Aorta (tissue), 5 donors: ENCODE results near the gene IL36B. TPM values are rescaled to one million over a fixed set of nuclear protein-coding genes. Genes with fewer than 3 reads are reported as not detected.
A peak's percentile ranks its signal among the peaks of the same experiment; 100 is the strongest.

Experiments
- ATAC-seq: fragments of 200-7000 bp; cut with Tn5 transposase; one replicate; pipeline ENCODE4 v1.9.1; 2022; ENCODE audit warnings: moderate library complexity; ENCODE audit not compliant: low FRiP score
- DNase-seq, 2 donors: peaks; one replicate each; pipeline ENCODE4 v3.0.0-alpha.2; 2020
- H3K27ac ChIP-seq, 2 donors: one replicate each; pipeline ENCODE4 v1.5.1; 2013; ENCODE audit warnings: low read length in 2 of 2, mild to moderate bottlenecking in 2 of 2, moderate library complexity in 2 of 2, control low read depth in 1 of 2, inconsistent platforms in 1 of 2, low read depth in 1 of 2
- H3K27me3 ChIP-seq, 2 donors: one replicate each; pipeline ENCODE4 v1.6.1; 2013; ENCODE audit warnings: control low read depth in 1 of 2, low read length in 1 of 2, mild to moderate bottlenecking in 1 of 2, moderate library complexity in 1 of 2; ENCODE audit not compliant: insufficient read depth in 2 of 2, control insufficient read depth in 1 of 2
- H3K36me3 ChIP-seq, 2 donors: one replicate each; pipeline ENCODE4 v1.6.1; 2013; ENCODE audit warnings: control low read depth in 1 of 2, low read length in 1 of 2, mild to moderate bottlenecking in 1 of 2; ENCODE audit not compliant: insufficient read depth in 2 of 2, control insufficient read depth in 1 of 2
- H3K4me1 ChIP-seq, 2 donors: one replicate each; pipeline ENCODE4 v1.6.1; 2013; ENCODE audit warnings: low read length in 2 of 2, control low read depth in 1 of 2, mild to moderate bottlenecking in 1 of 2, moderate library complexity in 1 of 2; ENCODE audit not compliant: insufficient read depth in 2 of 2, control insufficient read depth in 1 of 2
- H3K4me3 ChIP-seq, 2 donors: one replicate each; pipeline ENCODE4 v1.5.1; 2013; ENCODE audit warnings: low read length in 2 of 2, control low read depth in 1 of 2, mild to moderate bottlenecking in 1 of 2
- H3K9me3 ChIP-seq: one replicate; pipeline ENCODE4 v1.6.1; 2013; ENCODE audit warnings: mild to moderate bottlenecking, low read length; ENCODE audit not compliant: control insufficient read depth
- WGBS, 2 donors: extraction: QIAGEN DNeasy Blood & Tissue Kit; methylation state at CpG; one replicate each; pipeline ENCODE4 v1.1.7; 2013; 5-methylcytosine and 5-hydroxymethylcytosine counted together
- intact Hi-C, 2 donors: fragments of 100-400 bp; cut with DNase I; formaldehyde crosslinking; loops; one replicate each; pipeline versions ENCODE4 v1.14.2 to v1.15.0; 2022
- polyA plus RNA-seq, 2 donors: library from polyadenylated mRNA; stranded (reverse); fragments of 200-250 nt; gene quantifications; one replicate each; pipeline ENCODE4 v1.2.3, GENCODE V29; 2013
- total RNA-seq, 2 donors: library from RNA; stranded (reverse); fragmentation: NEBNext Ultra II Directional; extraction: Animal tissue kit (Norgen Biotek cat#: 25700); gene quantifications; one replicate each; pipeline ENCODE4 v1.2.1, GENCODE V29; 2021
- donor health status: healthy with polysubstance abuse.
- donor health status: Bipolar disorder and iron deficiency.
- donor health status: DM: no; HTN: no; CAD: no.
- donor health status: DM: no; HTN: no; CAD: no.
- donor health status: DM: yes; HTN: yes; CAD: no.

The IL36B gene
- total and polyA plus RNA-seq, 4 donors, result not detected

DNA sequence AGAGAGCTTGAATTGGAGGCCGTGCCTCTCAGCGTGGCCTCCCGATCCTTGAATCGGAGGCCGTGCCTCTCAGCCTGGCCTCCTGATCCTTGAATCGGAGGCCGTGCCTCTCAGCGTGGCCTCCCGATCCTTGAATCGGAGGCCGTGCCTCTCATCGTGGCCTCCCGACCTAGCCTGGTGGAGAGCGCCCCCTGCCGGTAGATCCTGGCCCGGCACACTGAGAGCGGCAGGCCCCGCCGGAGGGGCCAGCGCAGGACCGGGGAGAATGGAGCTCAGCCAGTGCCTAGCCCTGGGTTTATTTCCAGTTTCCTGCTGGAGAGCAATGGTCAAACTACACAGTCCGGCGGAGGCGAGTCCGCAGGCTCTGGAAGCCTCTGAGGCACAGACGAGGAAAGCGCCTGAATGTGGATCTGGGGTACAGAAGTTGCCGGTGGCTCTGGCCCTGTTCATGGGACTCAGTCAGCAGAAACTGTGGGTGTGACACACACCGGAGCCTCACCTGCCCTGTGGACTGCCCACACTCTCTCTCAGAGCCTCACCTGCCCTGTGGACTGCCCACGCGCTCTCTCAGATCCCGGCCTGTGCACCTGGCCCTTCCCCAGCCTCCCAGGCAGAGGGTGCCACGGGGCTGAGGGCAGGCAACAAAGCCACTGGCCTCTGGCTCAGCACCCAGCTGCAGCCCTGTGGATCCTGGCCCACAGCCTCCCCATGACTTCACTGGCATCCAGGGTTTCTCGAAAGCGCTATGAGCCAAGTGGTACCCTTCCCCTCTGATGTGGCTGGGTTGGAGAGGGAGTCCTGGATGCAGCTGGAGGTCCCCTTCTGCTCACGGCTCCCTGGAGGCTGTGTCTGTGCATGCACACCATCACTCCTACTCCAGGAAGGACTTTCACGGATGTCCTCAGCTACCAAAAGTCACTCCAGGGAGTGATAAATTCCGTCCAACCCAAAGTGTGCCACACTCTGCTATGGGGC is 1.5 kb downstream of the IL36B start:
- Histone ChIP-seq H3K9me3 (peaks cover 3% of the 10 kb centered on the region), H3K36me3 (no peaks in the 10 kb centered on the region), H3K4me1 (no peaks in the 10 kb centered on the region), H3K4me3 (no peak overlapping the region), H3K27me3 (no peaks in the 10 kb centered on the region), H3K27ac (no peak overlapping the region)
- intact Hi-C loops, result no loop called here
- DNase-seq (no peak), ATAC-seq (peak; percentile 26)
- WGBS, 2 donors, result 90 to 91% methylated on average over 37 to 38 of the region's 38 CpGs

DNA sequence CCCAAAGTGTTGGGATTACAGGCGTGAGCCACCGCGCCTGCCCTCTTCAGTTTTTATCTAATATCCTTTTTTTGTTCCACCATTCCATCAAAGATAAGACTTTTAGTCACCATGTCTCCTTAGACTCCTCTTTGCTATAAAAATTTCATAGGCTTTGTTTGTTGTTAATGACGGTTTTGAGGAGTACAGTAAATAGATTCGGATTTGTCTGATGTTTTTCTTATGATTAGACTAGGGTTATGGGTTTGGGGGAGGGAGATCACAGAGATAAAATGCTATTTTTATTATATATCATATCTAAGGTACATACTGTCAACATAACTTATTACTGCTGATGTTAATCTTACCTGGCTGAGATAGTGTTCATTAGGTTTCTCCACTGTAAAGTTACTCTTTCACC is 6.2 kb downstream of the IL36B start:
- no peak for DNase-seq
- 76% methylated on average over 5 of the region's 5 CpGs for WGBS, 2 donors

GRCh38 chr2:113041871-113042270 is 10.8 kb downstream of the IL36B start:
- Histone ChIP-seq H3K9me3 (no peaks in the 10 kb centered on the region), H3K27me3 (no peaks in the 10 kb centered on the region), H3K27ac (no peak overlapping the region), H3K4me3 (no peak overlapping the region), H3K36me3 (no peaks in the 10 kb centered on the region), H3K4me1 (no peaks in the 10 kb centered on the region)
- 49 to 56% methylated on average over 5 of the region's 5 CpGs for WGBS, 2 donors
- DNase-seq (no peak), ATAC-seq (no peak)
- intact Hi-C loops, result no loop called here

More for the DNA sequence above, 6.2 kb downstream of the IL36B start:
- H3K36me3 ChIP-seq, result no peaks in the 10 kb centered on the region
- no peaks in the 10 kb centered on the region for H3K27me3 ChIP-seq
- H3K27ac ChIP-seq, result no peak overlapping the region
- intact Hi-C loops, result no loop called here
- peaks cover 3% of the 10 kb centered on the region for H3K9me3 ChIP-seq
- H3K4me1 ChIP-seq, result no peaks in the 10 kb centered on the region
- ATAC-seq, result no peak
- H3K4me3 ChIP-seq, result no peak overlapping the region

- 28 to 50% methylated on average over 5 of the region's 5 CpGs for WGBS, 2 donors
- Histone ChIP-seq H3K4me1 (no peaks in the 10 kb centered on the region), H3K36me3 (no peaks in the 10 kb centered on the region), H3K27ac (no peak overlapping the region), H3K27me3 (no peaks in the 10 kb centered on the region), H3K9me3 (no peaks in the 10 kb centered on the region), H3K4me3 (no peak overlapping the region)
- ATAC-seq, result no peak
- intact Hi-C loops, result no loop called here
- no peak for DNase-seq
These were observed 12.9 kb downstream of the IL36B start for GRCh38 chr2:113039719-113040118.

DNA sequence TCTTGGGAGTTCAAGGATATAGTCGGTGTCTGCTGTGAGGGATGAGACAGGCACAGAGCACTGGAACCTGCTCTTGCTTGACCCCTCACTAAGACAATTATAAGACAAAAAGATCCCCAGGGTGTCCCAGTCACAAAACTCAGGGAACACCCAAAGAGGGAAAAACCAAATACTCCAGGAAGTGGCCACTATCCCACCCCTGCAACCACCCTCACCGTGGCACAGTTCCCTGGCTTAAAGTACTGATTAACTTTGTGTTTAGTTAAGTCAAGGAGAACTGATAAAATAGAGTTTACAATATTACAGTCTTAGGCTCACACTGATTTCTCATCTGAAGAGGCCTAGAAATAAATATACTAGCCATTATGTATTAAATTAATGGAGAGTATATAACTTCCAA is 13.5 kb downstream of the IL36B start:
- WGBS, 2 donors, result 72 to 78% methylated on average over 2 of the region's 2 CpGs
- no peak for ATAC-seq
- Histone ChIP-seq H3K27ac (no peak overlapping the region), H3K36me3 (no peaks in the 10 kb centered on the region), H3K27me3 (no peaks in the 10 kb centered on the region), H3K4me3 (no peak overlapping the region), H3K9me3 (no peaks in the 10 kb centered on the region), H3K4me1 (no peaks in the 10 kb centered on the region)
- DNase-seq, result no peak
- intact Hi-C loops, result no loop called here

- Histone ChIP-seq H3K9me3 (no peaks in the 10 kb centered on the region), H3K36me3 (no peaks in the 10 kb centered on the region), H3K27ac (no peak overlapping the region), H3K4me3 (no peak overlapping the region), H3K4me1 (no peaks in the 10 kb centered on the region), H3K27me3 (no peaks in the 10 kb centered on the region)
- ATAC-seq (no peak), DNase-seq (no peak)
- intact Hi-C loops, result no loop called here
- 81 to 89% methylated on average over 3 of the region's 3 CpGs for WGBS, 2 donors
These were observed 14.4 kb downstream of the IL36B start for GRCh38 chr2:113038291-113038690.

- ATAC-seq, result no peak
- intact Hi-C loops, result no loop called here
- H3K4me3 ChIP-seq, result no peak overlapping the region
- H3K27ac ChIP-seq, result no peak overlapping the region
- DNase-seq, result no peak
- H3K9me3 ChIP-seq, result no peaks in the 10 kb centered on the region
- H3K27me3 ChIP-seq, result no peaks in the 10 kb centered on the region
- H3K36me3 ChIP-seq, result no peaks in the 10 kb centered on the region
- 84 to 91% methylated on average over 9 of the region's 9 CpGs for whole genome bisulfite sequencing, 2 donors
- no peaks in the 10 kb centered on the region for H3K4me1 ChIP-seq
These were observed 15.9 kb downstream of the IL36B start for GRCh38 chr2:113036763-113037162.

DNA sequence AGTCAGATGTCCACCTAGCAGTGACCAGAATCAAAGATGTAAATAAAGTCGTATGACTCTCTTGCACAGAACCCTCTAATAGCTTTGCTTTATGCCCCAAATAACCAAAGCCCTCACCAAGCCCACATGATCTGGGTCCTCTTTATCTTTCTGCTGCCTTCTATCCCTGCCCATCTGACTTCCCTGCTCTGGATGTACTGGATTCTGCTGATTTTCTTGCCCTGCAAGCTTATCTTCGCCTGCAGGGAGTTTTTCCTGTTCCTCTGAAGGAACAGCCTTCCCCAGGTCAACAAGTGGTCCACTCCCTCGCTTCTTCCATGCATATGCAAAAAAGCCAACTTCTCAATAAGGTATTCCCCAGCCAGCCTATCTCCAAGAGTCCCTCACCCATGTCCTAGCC is 18.7 kb downstream of the IL36B start:
- 74 to 80% methylated on average over 3 of the region's 3 CpGs for WGBS, 2 donors
- DNase-seq, result no peak
- Histone ChIP-seq H3K4me1 (no peaks in the 10 kb centered on the region), H3K27me3 (peaks cover 0 to 2% of the 10 kb centered on the region in 2 donors), H3K36me3 (no peaks in the 10 kb centered on the region), H3K27ac (no peak overlapping the region), H3K4me3 (no peak overlapping the region), H3K9me3 (no peaks in the 10 kb centered on the region)
- intact Hi-C loops, result no loop called here
- ATAC-seq, result no peak

- H3K4me1 ChIP-seq, result no peaks in the 10 kb centered on the region
- H3K36me3 ChIP-seq, result no peaks in the 10 kb centered on the region
- peaks cover 0 to 2% of the 10 kb centered on the region in 2 donors for H3K27me3 ChIP-seq
- intact Hi-C loops, result no loop called here
- H3K27ac ChIP-seq, result no peak overlapping the region
- WGBS, 2 donors, result 88 to 92% methylated on average over 1 of the region's 1 CpG
- H3K9me3 ChIP-seq, result no peaks in the 10 kb centered on the region
- H3K4me3 ChIP-seq, result no peak overlapping the region
- DNase-seq (no peak), ATAC-seq (no peak)
These were observed 19.9 kb downstream of the IL36B start for GRCh38 chr2:113032737-113033136.
